Endodermal cell (in vitro differentiated cells): ENCODE data around the gene DDX27. TPM values are rescaled to one million over a fixed set of nuclear protein-coding genes. Genes with fewer than 3 reads are reported as not detected.

ENCODE experiments used
- DNase-seq: peaks from one replicate; pipeline ENCODE4 v3.0.0-alpha.2; 2017
- H3K27ac ChIP-seq: 2 replicates; pipeline ENCODE4 v1.5.1; 2013; ENCODE audit warnings: mild to moderate bottlenecking, low read depth, low read length, moderate library complexity
- H3K27me3 ChIP-seq: 2 replicates; pipeline ENCODE4 v1.6.1; 2013; ENCODE audit warnings: mild to moderate bottlenecking, low read length, moderate library complexity; ENCODE audit not compliant: insufficient read depth, control insufficient read depth, poor library complexity, severe bottlenecking
- H3K36me3 ChIP-seq: 2 replicates; pipeline ENCODE4 v1.7.0; 2013; ENCODE audit warnings: mild to moderate bottlenecking, low read length, moderate library complexity; ENCODE audit not compliant: control insufficient read depth, insufficient read depth
- H3K4me1 ChIP-seq: one replicate; pipeline ENCODE4 v1.7.0; 2013; ENCODE audit warnings: low read length; ENCODE audit not compliant: control insufficient read depth, insufficient read depth
- H3K4me3 ChIP-seq: 2 replicates; pipeline ENCODE4 v1.5.1; 2013; ENCODE audit warnings: mild to moderate bottlenecking, low read length, moderate library complexity
- H3K9ac ChIP-seq: 2 replicates; pipeline ENCODE4 v1.6.1; 2013; ENCODE audit warnings: mild to moderate bottlenecking, low read length, moderate library complexity; ENCODE audit not compliant: poor library complexity, severe bottlenecking; ENCODE audit errors: extremely low read depth
- H3K9me3 ChIP-seq: 2 replicates; pipeline ENCODE4 v1.6.1; 2013; ENCODE audit warnings: mild to moderate bottlenecking, low read length, moderate library complexity; ENCODE audit not compliant: control insufficient read depth
- H3K27ac Mint-ChIP-seq: 2 replicates; pipeline ENCODE4 v1.8.0; 2020; ENCODE audit warnings: mixed read lengths
- H3K27me3 Mint-ChIP-seq: 2 replicates; pipeline ENCODE4 v1.8.0; 2021; ENCODE audit warnings: mild to moderate bottlenecking, mixed read lengths; ENCODE audit not compliant: insufficient read depth
- H3K36me3 Mint-ChIP-seq: 2 replicates; pipeline ENCODE4 v1.8.0; 2020; ENCODE audit warnings: low read depth, mixed read lengths
- H3K4me1 Mint-ChIP-seq: 2 replicates; pipeline ENCODE4 v1.8.0; 2020; ENCODE audit warnings: mixed read lengths
- H3K4me3 Mint-ChIP-seq: 2 replicates; pipeline ENCODE4 v1.8.0; 2020; ENCODE audit warnings: mild to moderate bottlenecking, moderate library complexity, mixed read lengths
- H3K9me3 Mint-ChIP-seq: 2 replicates; pipeline ENCODE4 v1.8.0; 2020; ENCODE audit warnings: mild to moderate bottlenecking, mixed read lengths
- WGBS, 2 experiments: methylation state at CpG; one replicate each; pipeline versions ENCODE4 v1.1.5 to v1.1.7; 2013; ENCODE audit warnings: missing lambda C conversion rate in 2 of 2, mixed read lengths in 1 of 2; ENCODE audit not compliant: insufficient coverage in 1 of 2, insufficient read length in 1 of 2; 5-methylcytosine and 5-hydroxymethylcytosine counted together
- total RNA-seq, 2 donors: library from RNA; stranded (reverse); fragmentation: NEBNext Ultra II Directional in 1 of 2; extraction: Animal tissue kit (Norgen Biotek cat#: 25700) in 1 of 2; gene quantifications; 2 replicates in 1 of 2; 3 replicates in 1 of 2; pipeline ENCODE4 v1.2.1, GENCODE V29; 2021
- TF ChIP-seq, protein P1 (sequence below): fragments of 200-600 bp; sonication (generic); conservative IDR thresholded peaks from 2 replicates; pipeline ENCODE4 v1.5.0; 2021; ENCODE audit warnings: antibody characterized with exemption, mild to moderate bottlenecking

The DDX27 gene
- total RNA-seq, 2 donors from 2014 or later, result 40.4 to 45.2 TPM

- DNase-seq, result no peak
- H3K4me3 Mint-ChIP-seq, result peak overlapping the region; percentile 84
- H3K4me1 Mint-ChIP-seq, result peaks cover 11% of the 10 kb centered on the region
- no peak overlapping the region for H3K27ac ChIP-seq
- no peaks in the 10 kb centered on the region for H3K9me3 ChIP-seq
- H3K36me3 ChIP-seq, result peaks cover 37% of the 10 kb centered on the region
- H3K9ac ChIP-seq, result peak overlapping the region; percentile 83
- peaks cover 2% of the 10 kb centered on the region for H3K27me3 Mint-ChIP-seq
- H3K27me3 ChIP-seq, result no peaks in the 10 kb centered on the region
- peaks cover 2% of the 10 kb centered on the region for H3K9me3 Mint-ChIP-seq
- peak overlapping the region; percentile 97 for H3K4me3 ChIP-seq
- peak overlapping the region; percentile 93 for H3K27ac Mint-ChIP-seq
- H3K4me1 ChIP-seq, result peaks cover 3% of the 10 kb centered on the region
- 71 to 74% methylated on average over 17 to 26 of the region's 28 CpGs for WGBS, 2 experiments
- TF ChIP-seq, protein P1, sequence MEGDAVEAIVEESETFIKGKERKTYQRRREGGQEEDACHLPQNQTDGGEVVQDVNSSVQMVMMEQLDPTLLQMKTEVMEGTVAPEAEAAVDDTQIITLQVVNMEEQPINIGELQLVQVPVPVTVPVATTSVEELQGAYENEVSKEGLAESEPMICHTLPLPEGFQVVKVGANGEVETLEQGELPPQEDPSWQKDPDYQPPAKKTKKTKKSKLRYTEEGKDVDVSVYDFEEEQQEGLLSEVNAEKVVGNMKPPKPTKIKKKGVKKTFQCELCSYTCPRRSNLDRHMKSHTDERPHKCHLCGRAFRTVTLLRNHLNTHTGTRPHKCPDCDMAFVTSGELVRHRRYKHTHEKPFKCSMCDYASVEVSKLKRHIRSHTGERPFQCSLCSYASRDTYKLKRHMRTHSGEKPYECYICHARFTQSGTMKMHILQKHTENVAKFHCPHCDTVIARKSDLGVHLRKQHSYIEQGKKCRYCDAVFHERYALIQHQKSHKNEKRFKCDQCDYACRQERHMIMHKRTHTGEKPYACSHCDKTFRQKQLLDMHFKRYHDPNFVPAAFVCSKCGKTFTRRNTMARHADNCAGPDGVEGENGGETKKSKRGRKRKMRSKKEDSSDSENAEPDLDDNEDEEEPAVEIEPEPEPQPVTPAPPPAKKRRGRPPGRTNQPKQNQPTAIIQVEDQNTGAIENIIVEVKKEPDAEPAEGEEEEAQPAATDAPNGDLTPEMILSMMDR, result no peak
- H3K36me3 Mint-ChIP-seq, result peaks cover 32% of the 10 kb centered on the region
These were observed 962 bp downstream of the DDX27 start for GRCh38 chr20:49219924-49220831.

DNA sequence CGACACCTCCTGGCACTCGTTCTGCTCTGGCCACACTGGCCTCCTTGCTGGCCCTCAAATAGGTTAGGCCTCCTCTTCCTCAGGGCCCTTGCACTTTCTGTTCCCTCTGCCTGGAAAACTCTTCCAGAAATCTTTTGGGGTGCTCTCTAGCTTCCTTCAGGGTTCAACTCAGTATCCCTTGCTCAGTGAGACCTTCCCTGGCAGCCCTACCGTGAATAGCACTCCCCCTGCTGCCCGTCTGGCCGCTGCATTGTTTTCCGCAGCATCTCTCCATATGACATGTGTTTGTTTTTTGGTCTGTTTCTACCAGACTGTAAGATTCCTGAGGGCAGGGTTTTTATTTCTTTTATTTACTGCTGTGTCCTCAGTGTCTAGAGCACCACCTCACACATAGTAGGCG is 6.7 kb downstream of the DDX27 start:
- peaks cover 71% of the 10 kb centered on the region for H3K36me3 Mint-ChIP-seq
- TF ChIP-seq, protein P1, result peak; percentile 41
- Histone ChIP-seq H3K27ac (no peak overlapping the region), H3K9me3 (no peaks in the 10 kb centered on the region), H3K4me3 (no peak overlapping the region), H3K27me3 (no peaks in the 10 kb centered on the region), H3K4me1 (no peaks in the 10 kb centered on the region), H3K36me3 (peaks cover 87% of the 10 kb centered on the region), H3K9ac (no peak overlapping the region)
- no peak overlapping the region for H3K4me3 Mint-ChIP-seq
- no peak overlapping the region for H3K27ac Mint-ChIP-seq
- no peaks in the 10 kb centered on the region for H3K4me1 Mint-ChIP-seq
- H3K9me3 Mint-ChIP-seq, result no peaks in the 10 kb centered on the region
- 90 to 97% methylated on average over 2 to 7 of the region's 7 CpGs for WGBS, 2 experiments
- H3K27me3 Mint-ChIP-seq, result no peaks in the 10 kb centered on the region
- DNase-seq, result no peak

DNA sequence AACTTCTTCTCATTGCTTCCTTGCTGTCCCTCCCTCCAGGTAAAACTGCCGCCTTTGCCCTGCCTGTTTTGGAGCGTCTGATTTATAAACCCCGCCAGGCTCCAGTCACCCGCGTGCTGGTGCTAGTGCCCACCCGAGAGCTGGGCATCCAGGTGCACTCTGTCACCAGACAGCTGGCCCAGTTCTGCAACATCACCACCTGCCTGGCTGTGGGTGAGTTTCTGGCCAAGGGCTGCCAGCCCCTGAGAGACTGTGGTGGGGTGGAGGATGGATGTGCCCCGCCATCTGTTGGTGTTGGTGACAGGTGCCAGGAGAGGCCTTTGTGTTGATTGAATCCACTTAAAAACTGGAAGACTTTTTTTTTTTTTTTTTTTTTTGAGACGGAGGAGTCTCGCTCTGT is 9.5 kb downstream of the DDX27 start:
- WGBS, 2 experiments, result 93 to 94% methylated on average over 3 to 9 of the region's 9 CpGs
- H3K27ac ChIP-seq, result no peak overlapping the region
- peaks cover 76% of the 10 kb centered on the region for H3K36me3 Mint-ChIP-seq
- H3K27ac Mint-ChIP-seq, result no peak overlapping the region
- H3K9me3 ChIP-seq, result no peaks in the 10 kb centered on the region
- peaks cover 87% of the 10 kb centered on the region for H3K36me3 ChIP-seq
- DNase-seq, result no peak
- no peak overlapping the region for H3K4me3 Mint-ChIP-seq
- no peak overlapping the region for H3K9ac ChIP-seq
- no peaks in the 10 kb centered on the region for H3K4me1 ChIP-seq
- no peak overlapping the region for H3K4me3 ChIP-seq
- TF ChIP-seq, protein P1, result no peak
- H3K27me3 ChIP-seq, result no peaks in the 10 kb centered on the region
- no peaks in the 10 kb centered on the region for H3K27me3 Mint-ChIP-seq
- H3K4me1 Mint-ChIP-seq, result no peaks in the 10 kb centered on the region
- H3K9me3 Mint-ChIP-seq, result no peaks in the 10 kb centered on the region
